Neural cell (in vitro differentiated cells): ENCODE data around the gene TICRR.

Source experiments
- EZH2 ChIP-seq: fragments of 200-600, 300-800 bp; shearing (Covaris generic), sonication (generic); IDR thresholded peaks from 2 replicates; pipeline ENCODE4 v1.6.1; 2014; ENCODE audit warnings: antibody characterized with exemption, low read length, borderline replicate concordance, mild to moderate bottlenecking; ENCODE audit not compliant: insufficient read depth, poor library complexity, severe bottlenecking
- TF ChIP-seq, protein P1 (sequence below): fragments of 450-650 bp; IDR thresholded peaks from 2 replicates; pipeline ENCODE4 v1.5.1; 2014; ENCODE audit warnings: antibody characterized with exemption, mild to moderate bottlenecking, moderate library complexity; ENCODE audit not compliant: poor library complexity, severe bottlenecking

DNA sequence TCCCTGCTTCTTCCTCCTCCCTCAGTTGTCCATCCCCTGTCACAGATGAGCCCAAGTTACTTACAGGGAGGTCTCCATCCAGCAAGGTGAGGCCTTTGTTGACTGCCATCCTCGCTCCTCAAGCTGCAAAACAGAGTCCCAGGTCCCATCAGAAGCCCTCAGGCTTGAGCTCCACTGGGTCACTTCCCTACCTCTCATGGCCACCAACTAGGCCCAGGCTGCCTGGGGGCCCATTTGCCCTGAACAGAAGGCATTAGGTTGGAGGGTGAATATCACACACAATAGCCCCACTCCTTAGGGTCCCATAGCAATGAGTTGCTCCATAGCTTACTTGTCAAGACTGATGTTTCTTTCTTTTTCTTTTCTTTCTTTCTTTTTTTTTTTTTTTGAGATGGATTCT lies 102.1 kb downstream of the TICRR start:
- TF ChIP-seq, protein P1, sequence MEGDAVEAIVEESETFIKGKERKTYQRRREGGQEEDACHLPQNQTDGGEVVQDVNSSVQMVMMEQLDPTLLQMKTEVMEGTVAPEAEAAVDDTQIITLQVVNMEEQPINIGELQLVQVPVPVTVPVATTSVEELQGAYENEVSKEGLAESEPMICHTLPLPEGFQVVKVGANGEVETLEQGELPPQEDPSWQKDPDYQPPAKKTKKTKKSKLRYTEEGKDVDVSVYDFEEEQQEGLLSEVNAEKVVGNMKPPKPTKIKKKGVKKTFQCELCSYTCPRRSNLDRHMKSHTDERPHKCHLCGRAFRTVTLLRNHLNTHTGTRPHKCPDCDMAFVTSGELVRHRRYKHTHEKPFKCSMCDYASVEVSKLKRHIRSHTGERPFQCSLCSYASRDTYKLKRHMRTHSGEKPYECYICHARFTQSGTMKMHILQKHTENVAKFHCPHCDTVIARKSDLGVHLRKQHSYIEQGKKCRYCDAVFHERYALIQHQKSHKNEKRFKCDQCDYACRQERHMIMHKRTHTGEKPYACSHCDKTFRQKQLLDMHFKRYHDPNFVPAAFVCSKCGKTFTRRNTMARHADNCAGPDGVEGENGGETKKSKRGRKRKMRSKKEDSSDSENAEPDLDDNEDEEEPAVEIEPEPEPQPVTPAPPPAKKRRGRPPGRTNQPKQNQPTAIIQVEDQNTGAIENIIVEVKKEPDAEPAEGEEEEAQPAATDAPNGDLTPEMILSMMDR = no peak
- TF ChIP-seq EZH2 = no peak
